CD4-positive, alpha-beta T cell (primary cell): ENCODE measurements around the gene COX19. TPM values are rescaled to one million over a fixed set of nuclear protein-coding genes. Genes with fewer than 3 reads are reported as not detected.
"Not testable (repeated sequence)": the region's sequence is repeated elsewhere in the genome, so short reads cannot be mapped to it uniquely, and the experiment has no call there.

ENCODE experiments used
- ATAC-seq: fragments of 200-7000 bp; cut with Tn5 transposase; one replicate; pipeline ENCODE4 v1.10.0; 2022; ENCODE audit warnings: mild to moderate bottlenecking; ENCODE audit not compliant: poor library complexity
- CTCF ChIA-PET: fragments of 350-600 bp; sonication (Branson Sonifier 250); formaldehyde crosslinking; loops from one replicate; lab custom pipeline; 2021; ENCODE audit warnings: antibody characterized with exemption, inconsistent platforms; lab: Charles Lee
- POLR2A ChIA-PET: fragments of 350-600 bp; sonication (Branson Sonifier 250); formaldehyde crosslinking; loops from one replicate; lab custom pipeline; 2021; ENCODE audit warnings: antibody characterized with exemption, inconsistent platforms; lab: Charles Lee
- DNase-seq, 14 experiments: peaks; one replicate each; pipeline ENCODE4 v3.0.0-alpha.2; 2013 to 2020; ENCODE audit warnings: mixed read lengths in 2 of 14
- H3K27ac ChIP-seq, 2 donors: one replicate each; pipeline versions ENCODE4 v1.5.1 to v1.7.0; 2013; ENCODE audit warnings: low read length in 2 of 2, low read depth in 1 of 2, mild to moderate bottlenecking in 1 of 2
- H3K27me3 ChIP-seq, 2 experiments: 1 replicate in 1 of 2; 2 replicates in 1 of 2; pipeline versions ENCODE4 v1.6.1 to v1.7.0; 2013; ENCODE audit warnings: low read length in 2 of 2, control low read depth in 1 of 2, mild to moderate bottlenecking in 1 of 2, moderate library complexity in 1 of 2; ENCODE audit not compliant: insufficient read depth in 2 of 2, control insufficient read depth in 1 of 2
- H3K36me3 ChIP-seq: one replicate; pipeline ENCODE4 v1.6.1; 2013; ENCODE audit warnings: low read length, control low read depth; ENCODE audit not compliant: insufficient read depth
- H3K4me1 ChIP-seq: one replicate; pipeline ENCODE4 v1.6.1; 2013; ENCODE audit warnings: low read length, control low read depth; ENCODE audit not compliant: insufficient read depth
- H3K4me3 ChIP-seq: one replicate; pipeline ENCODE4 v1.5.1; 2013; ENCODE audit warnings: mild to moderate bottlenecking, low read length, moderate library complexity
- H3K9me3 ChIP-seq, 2 experiments: 1 replicate in 1 of 2; 2 replicates in 1 of 2; pipeline versions ENCODE4 v1.6.1 to v1.7.0; 2013; ENCODE audit warnings: low read length in 2 of 2, mild to moderate bottlenecking in 2 of 2, control low read depth in 1 of 2, moderate library complexity in 1 of 2; ENCODE audit not compliant: control insufficient read depth in 1 of 2, insufficient read depth in 1 of 2
- H3K27ac Mint-ChIP-seq: one replicate; pipeline ENCODE4 v1.8.0; 2020; ENCODE audit warnings: mixed read lengths
- H3K27me3 Mint-ChIP-seq: one replicate; pipeline ENCODE4 v1.8.0; 2021; ENCODE audit warnings: mixed read lengths
- H3K36me3 Mint-ChIP-seq: one replicate; pipeline ENCODE4 v1.8.0; 2021; ENCODE audit warnings: low read depth, mixed read lengths
- H3K4me1 Mint-ChIP-seq: one replicate; pipeline ENCODE4 v1.8.0; 2021; ENCODE audit warnings: low read depth, mixed read lengths
- H3K4me3 Mint-ChIP-seq: one replicate; pipeline ENCODE4 v1.8.0; 2020; ENCODE audit warnings: mild to moderate bottlenecking, mixed read lengths
- H3K9me3 Mint-ChIP-seq: one replicate; pipeline ENCODE4 v1.8.0; 2020; ENCODE audit warnings: mixed read lengths
- CTCF ChIP-seq: fragments of 200-600 bp; IDR thresholded peaks from one replicate; pipeline ENCODE4 v1.8.0; 2022; ENCODE audit warnings: antibody characterized with exemption, mild to moderate bottlenecking
- intact Hi-C, 2 experiments: fragments of 100-400 bp; cut with DNase I in 1 of 2; cut with micrococcal nuclease in 1 of 2; formaldehyde crosslinking; loops; one replicate each; pipeline versions ENCODE4 v1.15.1 to v1.9.0; 2023 to 2025; cut with DNase I, micrococcal nuclease
- total RNA-seq, 174 experiments: library from RNA in 2 of 174; stranded (reverse) in 2 of 174; gene quantifications; one replicate each; pipeline ENCODE4 v1.2.3 and lab custom pipeline; 2021 to 2026

Gene COX19
- total RNA-seq, 2 experiments from 2014 or later, result 47.7 to 51.8 TPM

- not testable (repeated sequence) for H3K36me3 Mint-ChIP-seq
These were observed 25.9 kb upstream of the COX19 start for GRCh38 chr7:1001069-1001770.

GRCh38 chr7:999941-1000935 is 24.9 kb upstream of the COX19 start:
- TF ChIP-seq CTCF, result no peak
- no peaks in the 10 kb centered on the region for H3K9me3 Mint-ChIP-seq
- peaks cover 12% of the 10 kb centered on the region for H3K36me3 ChIP-seq
- ChIA-PET CTCF (no interaction called here), POLR2A (no interaction called here)
- no peak overlapping the region for H3K4me3 Mint-ChIP-seq
- H3K4me1 Mint-ChIP-seq, result no peaks in the 10 kb centered on the region
- no peaks in the 10 kb centered on the region for H3K27me3 ChIP-seq
- no peaks in the 10 kb centered on the region for H3K4me1 ChIP-seq
- no peak overlapping the region for H3K27ac Mint-ChIP-seq
- peaks cover 4% of the 10 kb centered on the region for H3K36me3 Mint-ChIP-seq
- ATAC-seq (no peak), DNase-seq (no peak)
- H3K4me3 ChIP-seq, result no peak overlapping the region
- H3K27me3 Mint-ChIP-seq, result no peaks in the 10 kb centered on the region
- no peak overlapping the region for H3K27ac ChIP-seq
- no peaks in the 10 kb centered on the region for H3K9me3 ChIP-seq
- intact Hi-C loops, result no loop called here

More at GRCh38 chr7:1001069-1001770, 25.9 kb upstream of the COX19 start:
- POLR2A ChIA-PET, DNase-seq, intact Hi-C loops, H3K9me3 Mint-ChIP-seq, H3K4me1 Mint-ChIP-seq, H3K27me3 ChIP-seq, H3K4me1 ChIP-seq, H3K27me3 Mint-ChIP-seq, ATAC-seq, H3K4me3 Mint-ChIP-seq, H3K4me3 ChIP-seq, H3K9me3 ChIP-seq, H3K27ac Mint-ChIP-seq, CTCF ChIA-PET, H3K27ac ChIP-seq: not testable (repeated sequence)
- peaks cover 12% of the 10 kb centered on the region for H3K36me3 ChIP-seq

GRCh38 chr7:999149-999879 is 24.0 kb upstream of the COX19 start:
- H3K27ac ChIP-seq, result no peak overlapping the region
- ATAC-seq (no peak), DNase-seq (no peak)
- H3K9me3 ChIP-seq, result no peaks in the 10 kb centered on the region
- no peaks in the 10 kb centered on the region for H3K4me1 ChIP-seq
- H3K4me3 ChIP-seq, result no peak overlapping the region
- Mint-ChIP-seq H3K9me3 (no peaks in the 10 kb centered on the region), H3K4me1 (no peaks in the 10 kb centered on the region), H3K4me3 (no peak overlapping the region), H3K27ac (no peak overlapping the region), H3K36me3 (peaks cover 4% of the 10 kb centered on the region), H3K27me3 (no peaks in the 10 kb centered on the region)
- intact Hi-C loops, result no loop called here
- TF ChIP-seq CTCF, result no peak
- ChIA-PET CTCF (interaction anchor here (9.5 kb wide), 1 partner anchor 64 kb away, joined by 220 read pairs; no protein-coding TSS in a partner anchor), POLR2A (no interaction called here)
- no peaks in the 10 kb centered on the region for H3K27me3 ChIP-seq
- H3K36me3 ChIP-seq, result peaks cover 12% of the 10 kb centered on the region
